HepG2 (cell line): Measurements from ENCODE around the gene ITGB5. TPM values are rescaled to one million over a fixed set of nuclear protein-coding genes. Genes with fewer than 3 reads are reported as not detected.

Source experiments
- CBFB ChIP-seq: sonication (generic); formaldehyde crosslinking; IDR thresholded peaks from 2 replicates; pipeline ENCODE4 v1.4.0; 2020; ENCODE audit warnings: missing genetic modification reagents
- EHMT2 ChIP-seq: fragments of 200-600 bp; sonication (generic); IDR thresholded peaks from 2 replicates; pipeline ENCODE4 v1.7.0; 2017; ENCODE audit warnings: antibody characterized with exemption, low read depth, low read length, borderline replicate concordance
- HNF4G ChIP-seq, 2 experiments: sonication (generic) in 1 of 2; formaldehyde crosslinking in 1 of 2; IDR thresholded peaks; 2 replicates each; pipeline versions ENCODE4 v1.4.0 to v1.6.1; 2011 to 2020; ENCODE audit warnings: borderline replicate concordance in 2 of 2, low read depth in 2 of 2, mild to moderate bottlenecking in 2 of 2, low read length in 1 of 2, missing genetic modification reagents in 1 of 2, moderate library complexity in 1 of 2
- PTBP1 ChIP-seq: fragments of 200-400 bp; formaldehyde crosslinking; IDR thresholded peaks from 2 replicates; pipeline ENCODE4 v1.6.1; 2018; ENCODE audit warnings: low read length, low read depth; ENCODE audit not compliant: poor library complexity, severe bottlenecking
- REPIN1 ChIP-seq: sonication (generic); formaldehyde crosslinking; IDR thresholded peaks from 2 replicates; pipeline ENCODE4 v1.8.0; 2022; ENCODE audit warnings: missing genetic modification reagents, low read depth, mild to moderate bottlenecking, borderline replicate concordance
- ZNF20 ChIP-seq: sonication (generic); formaldehyde crosslinking; IDR thresholded peaks from 2 replicates; pipeline ENCODE4 v1.4.0; 2020; ENCODE audit warnings: mild to moderate bottlenecking, moderate library complexity, missing genetic modification reagents
- ZSCAN20 ChIP-seq: sonication (generic); formaldehyde crosslinking; IDR thresholded peaks from 2 replicates; pipeline ENCODE4 v1.4.0; 2020; ENCODE audit warnings: missing genetic modification reagents, mild to moderate bottlenecking, borderline replicate concordance
- polyA plus RNA-seq, 8 experiments: library from polyadenylated mRNA; depleted of rRNA in 3 of 8; stranded (reverse) in 7 of 8; unstranded in 1 of 8; fragments of >200 nt; fragmentation: Illumina TruSeq in 4 of 8; extraction: Trizol in 4 of 8; gene quantifications; 2 replicates each; pipeline versions ENCODE4 v1.2.1 to v1.2.3, GENCODE V29; 2011 to 2016; ENCODE audit warnings: low read depth in 4 of 8, missing spikeins in 1 of 8, mixed read lengths in 1 of 8; ENCODE audit not compliant: insufficient read depth in 1 of 8
- total RNA-seq, 5 experiments: library from RNA; depleted of rRNA; stranded (reverse); fragments of >200 nt; fragmentation: Illumina TruSeq; extraction: Trizol; gene quantifications; 2 replicates each; pipeline ENCODE4 v1.2.3, GENCODE V29; 2016; ENCODE audit warnings: low read depth in 1 of 5
- TF ChIP-seq, protein P1 (sequence below): sonication (generic); formaldehyde crosslinking; IDR thresholded peaks from 2 replicates; pipeline ENCODE4 v1.5.0; 2020; ENCODE audit warnings: mild to moderate bottlenecking, missing genetic modification reagents, borderline replicate concordance
- TF ChIP-seq, protein P2 (sequence below): IDR thresholded peaks from 2 replicates; pipeline ENCODE4 v1.6.1; 2018; ENCODE audit warnings: missing genetic modification reagents
- TF ChIP-seq, protein P3 (sequence below), 2 experiments: sonication (generic) in 1 of 2; formaldehyde crosslinking in 1 of 2; IDR thresholded peaks; 2 replicates each; pipeline versions ENCODE4 v1.4.0 to v1.6.1; 2016 to 2020; ENCODE audit warnings: borderline replicate concordance in 1 of 2, low read depth in 1 of 2, mild to moderate bottlenecking in 1 of 2, missing genetic modification reagents in 1 of 2
- TF ChIP-seq, protein P4 (sequence below): sonication (generic); formaldehyde crosslinking; IDR thresholded peaks from 2 replicates; pipeline ENCODE4 v1.4.0; 2020; ENCODE audit warnings: missing genetic modification reagents
- TF ChIP-seq, protein P5 (sequence below): sonication (generic); formaldehyde crosslinking; IDR thresholded peaks from 2 replicates; pipeline ENCODE4 v1.8.0; 2022; ENCODE audit warnings: mild to moderate bottlenecking, missing genetic modification reagents; ENCODE audit not compliant: insufficient replicate concordance

ITGB5 gene
- total and polyA plus RNA-seq, 2 of the 13 experiments (the other 11 are each of a cell fraction or from before 2014, with no cell fraction given): 74.1 to 343 TPM

DNA sequence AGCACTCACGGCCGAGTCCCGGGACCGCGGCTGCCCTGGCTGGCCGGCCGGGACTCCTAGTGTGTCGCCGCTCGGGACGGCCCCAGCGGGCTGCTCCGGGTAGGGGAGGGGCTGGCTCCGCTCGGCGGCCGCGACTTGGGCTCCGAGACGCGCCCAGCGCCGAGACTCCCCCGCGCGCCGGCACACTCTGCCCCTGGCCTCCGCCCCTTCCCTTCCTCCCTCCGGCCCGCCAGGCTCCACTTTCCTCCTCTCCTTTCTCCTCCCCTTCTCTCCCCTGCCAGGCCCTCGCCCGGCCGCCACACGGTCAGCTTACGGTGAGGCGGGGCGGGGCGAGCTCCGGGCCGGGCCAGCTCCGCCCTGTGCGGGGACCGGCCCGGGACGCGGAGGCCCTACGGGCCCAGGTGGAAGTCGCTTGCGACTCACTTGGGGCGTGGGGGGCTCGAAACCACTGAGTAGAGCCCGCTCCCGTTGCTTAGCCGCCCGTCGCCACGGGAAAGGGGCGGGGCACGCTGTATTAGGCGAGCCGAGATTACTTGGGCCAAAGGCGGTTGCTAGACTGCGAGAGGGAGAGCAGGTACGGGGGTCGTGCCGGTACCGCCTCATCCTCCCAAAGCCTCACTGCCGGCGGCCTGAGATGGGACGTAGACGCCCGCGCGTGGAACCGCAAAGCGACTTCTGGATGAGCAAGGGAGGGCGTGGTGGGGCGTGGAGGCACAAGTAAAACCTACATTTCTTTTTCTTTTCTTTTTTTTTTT is at the start of gene ITGB5 (continued):
- TF ChIP-seq, protein P1, sequence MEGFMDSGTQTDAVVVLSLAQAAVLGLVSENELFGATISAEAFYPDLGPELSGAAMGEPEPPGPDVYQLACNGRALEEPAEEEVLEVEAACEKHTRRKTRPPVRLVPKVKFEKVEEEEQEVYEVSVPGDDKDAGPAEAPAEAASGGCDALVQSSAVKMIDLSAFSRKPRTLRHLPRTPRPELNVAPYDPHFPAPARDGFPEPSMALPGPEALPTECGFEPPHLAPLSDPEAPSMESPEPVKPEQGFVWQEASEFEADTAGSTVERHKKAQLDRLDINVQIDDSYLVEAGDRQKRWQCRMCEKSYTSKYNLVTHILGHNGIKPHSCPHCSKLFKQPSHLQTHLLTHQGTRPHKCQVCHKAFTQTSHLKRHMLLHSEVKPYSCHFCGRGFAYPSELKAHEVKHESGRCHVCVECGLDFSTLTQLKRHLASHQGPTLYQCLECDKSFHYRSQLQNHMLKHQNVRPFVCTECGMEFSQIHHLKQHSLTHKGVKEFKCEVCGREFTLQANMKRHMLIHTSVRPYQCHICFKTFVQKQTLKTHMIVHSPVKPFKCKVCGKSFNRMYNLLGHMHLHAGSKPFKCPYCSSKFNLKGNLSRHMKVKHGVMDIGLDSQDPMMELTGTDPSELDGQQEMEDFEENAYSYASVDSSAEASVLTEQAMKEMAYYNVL (CRISPR knock-in tag): peak; percentile 86; the same call in 1 of the 2 replicates
- TF ChIP-seq, protein P2, sequence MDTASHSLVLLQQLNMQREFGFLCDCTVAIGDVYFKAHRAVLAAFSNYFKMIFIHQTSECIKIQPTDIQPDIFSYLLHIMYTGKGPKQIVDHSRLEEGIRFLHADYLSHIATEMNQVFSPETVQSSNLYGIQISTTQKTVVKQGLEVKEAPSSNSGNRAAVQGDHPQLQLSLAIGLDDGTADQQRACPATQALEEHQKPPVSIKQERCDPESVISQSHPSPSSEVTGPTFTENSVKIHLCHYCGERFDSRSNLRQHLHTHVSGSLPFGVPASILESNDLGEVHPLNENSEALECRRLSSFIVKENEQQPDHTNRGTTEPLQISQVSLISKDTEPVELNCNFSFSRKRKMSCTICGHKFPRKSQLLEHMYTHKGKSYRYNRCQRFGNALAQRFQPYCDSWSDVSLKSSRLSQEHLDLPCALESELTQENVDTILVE (CRISPR knock-in tag): peak; percentile 79; the same call in 1 of the 2 replicates
- TF ChIP-seq, protein P3, sequence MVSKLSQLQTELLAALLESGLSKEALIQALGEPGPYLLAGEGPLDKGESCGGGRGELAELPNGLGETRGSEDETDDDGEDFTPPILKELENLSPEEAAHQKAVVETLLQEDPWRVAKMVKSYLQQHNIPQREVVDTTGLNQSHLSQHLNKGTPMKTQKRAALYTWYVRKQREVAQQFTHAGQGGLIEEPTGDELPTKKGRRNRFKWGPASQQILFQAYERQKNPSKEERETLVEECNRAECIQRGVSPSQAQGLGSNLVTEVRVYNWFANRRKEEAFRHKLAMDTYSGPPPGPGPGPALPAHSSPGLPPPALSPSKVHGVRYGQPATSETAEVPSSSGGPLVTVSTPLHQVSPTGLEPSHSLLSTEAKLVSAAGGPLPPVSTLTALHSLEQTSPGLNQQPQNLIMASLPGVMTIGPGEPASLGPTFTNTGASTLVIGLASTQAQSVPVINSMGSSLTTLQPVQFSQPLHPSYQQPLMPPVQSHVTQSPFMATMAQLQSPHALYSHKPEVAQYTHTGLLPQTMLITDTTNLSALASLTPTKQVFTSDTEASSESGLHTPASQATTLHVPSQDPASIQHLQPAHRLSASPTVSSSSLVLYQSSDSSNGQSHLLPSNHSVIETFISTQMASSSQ (IDR thresholded peaks at IDR 0.05; ENCODE audit: low read depth): no peak
- TF ChIP-seq, protein P3 (CRISPR knock-in tag; IDR thresholded peaks at IDR 0.05; ENCODE audit: borderline replicate concordance): peak; percentile 30; the same call in 1 of the 2 replicates
- TF ChIP-seq HNF4G (IDR thresholded peaks at IDR 0.05; ENCODE audit: borderline replicate concordance, low read depth, low read length) (no peak), HNF4G (CRISPR knock-in tag; IDR thresholded peaks at IDR 0.05; ENCODE audit: borderline replicate concordance, low read depth) (0 out of 2 replicates have a peak, but pooled peaks have one; percentile 51), REPIN1 (CRISPR knock-in tag) (no peak; the same call in 1 of the 2 replicates), EHMT2 (no peak), ZNF20 (CRISPR knock-in tag) (no peak), PTBP1 (peak; percentile 68), ZSCAN20 (CRISPR knock-in tag) (no peak), CBFB (0 out of 2 replicates have a peak, but pooled peaks have one; percentile 19)
- TF ChIP-seq, protein P4, sequence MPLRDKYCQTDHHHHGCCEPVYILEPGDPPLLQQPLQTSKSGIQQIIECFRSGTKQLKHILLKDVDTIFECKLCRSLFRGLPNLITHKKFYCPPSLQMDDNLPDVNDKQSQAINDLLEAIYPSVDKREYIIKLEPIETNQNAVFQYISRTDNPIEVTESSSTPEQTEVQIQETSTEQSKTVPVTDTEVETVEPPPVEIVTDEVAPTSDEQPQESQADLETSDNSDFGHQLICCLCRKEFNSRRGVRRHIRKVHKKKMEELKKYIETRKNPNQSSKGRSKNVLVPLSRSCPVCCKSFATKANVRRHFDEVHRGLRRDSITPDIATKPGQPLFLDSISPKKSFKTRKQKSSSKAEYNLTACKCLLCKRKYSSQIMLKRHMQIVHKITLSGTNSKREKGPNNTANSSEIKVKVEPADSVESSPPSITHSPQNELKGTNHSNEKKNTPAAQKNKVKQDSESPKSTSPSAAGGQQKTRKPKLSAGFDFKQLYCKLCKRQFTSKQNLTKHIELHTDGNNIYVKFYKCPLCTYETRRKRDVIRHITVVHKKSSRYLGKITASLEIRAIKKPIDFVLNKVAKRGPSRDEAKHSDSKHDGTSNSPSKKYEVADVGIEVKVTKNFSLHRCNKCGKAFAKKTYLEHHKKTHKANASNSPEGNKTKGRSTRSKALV: peak; percentile 35; the same call in 1 of the 2 replicates
- TF ChIP-seq, protein P5, sequence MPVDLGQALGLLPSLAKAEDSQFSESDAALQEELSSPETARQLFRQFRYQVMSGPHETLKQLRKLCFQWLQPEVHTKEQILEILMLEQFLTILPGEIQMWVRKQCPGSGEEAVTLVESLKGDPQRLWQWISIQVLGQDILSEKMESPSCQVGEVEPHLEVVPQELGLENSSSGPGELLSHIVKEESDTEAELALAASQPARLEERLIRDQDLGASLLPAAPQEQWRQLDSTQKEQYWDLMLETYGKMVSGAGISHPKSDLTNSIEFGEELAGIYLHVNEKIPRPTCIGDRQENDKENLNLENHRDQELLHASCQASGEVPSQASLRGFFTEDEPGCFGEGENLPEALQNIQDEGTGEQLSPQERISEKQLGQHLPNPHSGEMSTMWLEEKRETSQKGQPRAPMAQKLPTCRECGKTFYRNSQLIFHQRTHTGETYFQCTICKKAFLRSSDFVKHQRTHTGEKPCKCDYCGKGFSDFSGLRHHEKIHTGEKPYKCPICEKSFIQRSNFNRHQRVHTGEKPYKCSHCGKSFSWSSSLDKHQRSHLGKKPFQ (CRISPR knock-in tag): no peak
